Calu3 (cell line): ENCODE measurements around the gene TTLL13. TPM values are rescaled to one million over a fixed set of nuclear protein-coding genes. Genes with fewer than 3 reads are reported as not detected.
"Not testable (repeated sequence)": the region's sequence is repeated elsewhere in the genome, so short reads cannot be mapped to it uniquely, and the experiment has no call there.

ENCODE experiments used
- BruUV-seq: library from RNA; stranded (reverse); fragments of 400-500 nt; replicated peaks from 2 replicates; lab custom pipeline; 2021; lab: Mats Ljungman, UMichigan
- CTCF ChIA-PET: fragments of 300-600 bp; sonication (Branson Sonifier 250); formaldehyde crosslinking; loops from one replicate; lab custom pipeline; 2022; ENCODE audit warnings: antibody characterized with exemption; lab: Charles Lee
- DNase-seq: peaks from one replicate; pipeline ENCODE4 v3.0.0; 2022
- H3K27ac Mint-ChIP-seq: one replicate; pipeline ENCODE4 v1.8.0; 2022; ENCODE audit warnings: mixed read lengths; ENCODE audit not compliant: unreplicated experiment
- H3K27me3 Mint-ChIP-seq: one replicate; pipeline ENCODE4 v1.8.0; 2022; ENCODE audit warnings: mixed read lengths; ENCODE audit not compliant: unreplicated experiment
- H3K36me3 Mint-ChIP-seq: one replicate; pipeline ENCODE4 v1.8.0; 2022; ENCODE audit warnings: mild to moderate bottlenecking, moderate library complexity, mixed read lengths; ENCODE audit not compliant: insufficient read depth, unreplicated experiment
- H3K4me1 Mint-ChIP-seq: one replicate; pipeline ENCODE4 v1.8.0; 2022; ENCODE audit warnings: mild to moderate bottlenecking, low read depth, mixed read lengths; ENCODE audit not compliant: unreplicated experiment
- H3K4me3 Mint-ChIP-seq: one replicate; pipeline ENCODE4 v1.8.0; 2022; ENCODE audit warnings: mild to moderate bottlenecking, low read depth, moderate library complexity, mixed read lengths; ENCODE audit not compliant: unreplicated experiment
- H3K9me3 Mint-ChIP-seq: one replicate; pipeline ENCODE4 v1.8.0; 2022; ENCODE audit warnings: low read depth, mixed read lengths; ENCODE audit not compliant: unreplicated experiment
- intact Hi-C: fragments of 100-400 bp; cut with micrococcal nuclease; formaldehyde crosslinking; loops from one replicate; pipeline ENCODE4 v1.10.0; 2022; ENCODE audit not compliant: unreplicated experiment
- total RNA-seq: library from RNA; stranded (reverse); gene quantifications from 2 replicates; pipeline ENCODE4 v1.2.3, GENCODE V29; 2022
- TF ChIP-seq, protein P1 (sequence below): fragments of 200-600 bp; IDR thresholded peaks from one replicate; pipeline ENCODE4 v1.8.0; 2022; ENCODE audit warnings: antibody characterized with exemption; ENCODE audit not compliant: unreplicated experiment

TTLL13 gene
- total RNA-seq, 1 experiment from 2014 or later = 0.71 TPM

GRCh38 chr15:90243943-90244639 lies 5.3 kb upstream of the TTLL13 start:
- TF ChIP-seq, protein P1, sequence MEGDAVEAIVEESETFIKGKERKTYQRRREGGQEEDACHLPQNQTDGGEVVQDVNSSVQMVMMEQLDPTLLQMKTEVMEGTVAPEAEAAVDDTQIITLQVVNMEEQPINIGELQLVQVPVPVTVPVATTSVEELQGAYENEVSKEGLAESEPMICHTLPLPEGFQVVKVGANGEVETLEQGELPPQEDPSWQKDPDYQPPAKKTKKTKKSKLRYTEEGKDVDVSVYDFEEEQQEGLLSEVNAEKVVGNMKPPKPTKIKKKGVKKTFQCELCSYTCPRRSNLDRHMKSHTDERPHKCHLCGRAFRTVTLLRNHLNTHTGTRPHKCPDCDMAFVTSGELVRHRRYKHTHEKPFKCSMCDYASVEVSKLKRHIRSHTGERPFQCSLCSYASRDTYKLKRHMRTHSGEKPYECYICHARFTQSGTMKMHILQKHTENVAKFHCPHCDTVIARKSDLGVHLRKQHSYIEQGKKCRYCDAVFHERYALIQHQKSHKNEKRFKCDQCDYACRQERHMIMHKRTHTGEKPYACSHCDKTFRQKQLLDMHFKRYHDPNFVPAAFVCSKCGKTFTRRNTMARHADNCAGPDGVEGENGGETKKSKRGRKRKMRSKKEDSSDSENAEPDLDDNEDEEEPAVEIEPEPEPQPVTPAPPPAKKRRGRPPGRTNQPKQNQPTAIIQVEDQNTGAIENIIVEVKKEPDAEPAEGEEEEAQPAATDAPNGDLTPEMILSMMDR = no peak
- BruUV-seq = no TSS peak
- Mint-ChIP-seq H3K27me3 (no peaks in the 10 kb centered on the region), H3K4me3 (no peak overlapping the region), H3K9me3 (no peaks in the 10 kb centered on the region), H3K27ac (no peak overlapping the region), H3K36me3 (peaks cover 12% of the 10 kb centered on the region), H3K4me1 (peaks cover 9% of the 10 kb centered on the region)
- intact Hi-C loops = no loop called here
- CTCF ChIA-PET = no interaction called here
- DNase-seq = no peak

DNA sequence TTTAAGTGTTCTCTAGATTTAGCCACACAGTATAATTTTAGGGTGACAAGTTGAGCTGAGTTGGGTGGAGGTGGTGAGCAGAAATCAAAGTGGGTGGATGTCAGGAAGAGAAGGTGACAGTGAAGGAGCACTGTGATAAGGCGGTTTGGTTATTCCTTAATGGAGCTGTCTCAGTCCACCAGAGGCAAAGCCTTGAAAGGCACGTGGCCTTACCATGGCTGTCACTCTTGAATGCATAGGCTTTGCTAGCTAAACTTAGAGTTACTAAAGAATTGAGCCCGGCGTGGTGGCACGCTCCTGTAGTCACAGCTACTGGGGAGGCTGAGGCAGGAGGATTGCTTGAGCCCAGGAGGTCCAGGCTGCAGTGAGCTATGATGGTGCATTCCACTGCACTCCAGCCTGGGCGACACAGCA lies 560 bp upstream of the TTLL13 start:
- CTCF ChIA-PET = interaction anchor here (0.6 to 2.0 kb wide), 13 partner anchors 9 to 1482 kb away, joined by 3 to 13 read pairs (median 5); partner anchors contain the start of genes CIB1 and GDPGP1
- H3K4me1 Mint-ChIP-seq = peaks cover 24% of the 10 kb centered on the region
- peaks cover 18% of the 10 kb centered on the region for H3K36me3 Mint-ChIP-seq
- DNase-seq = no peak
- peak overlapping the region; percentile 91 for H3K27ac Mint-ChIP-seq
- H3K4me3 Mint-ChIP-seq = peak overlapping the region; percentile 98
- TF ChIP-seq, protein P1 = no peak
- intact Hi-C loops = no loop called here
- no TSS peak for BruUV-seq
- no peaks in the 10 kb centered on the region for H3K27me3 Mint-ChIP-seq
- no peaks in the 10 kb centered on the region for H3K9me3 Mint-ChIP-seq

GRCh38 chr15:90257776-90258175 lies 8.4 kb downstream of the TTLL13 start:
- H3K4me1 Mint-ChIP-seq = no peaks in the 10 kb centered on the region
- H3K27ac Mint-ChIP-seq = no peak overlapping the region
- H3K36me3 Mint-ChIP-seq = no peaks in the 10 kb centered on the region
- TF ChIP-seq, protein P1 = no peak
- intact Hi-C loops = no loop called here
- no peaks in the 10 kb centered on the region for H3K9me3 Mint-ChIP-seq
- DNase-seq = no peak
- H3K27me3 Mint-ChIP-seq = peaks cover 14% of the 10 kb centered on the region
- BruUV-seq = no TSS peak
- CTCF ChIA-PET = interaction anchor here (0.9 kb wide), 1 partner anchor 8 kb away, joined by 3 read pairs; the partner anchor contains the start of gene TTLL13
- H3K4me3 Mint-ChIP-seq = no peak overlapping the region

GRCh38 chr15:90259524-90259923 lies 10.2 kb downstream of the TTLL13 start:
- H3K9me3 Mint-ChIP-seq = no peaks in the 10 kb centered on the region
- peaks cover 14% of the 10 kb centered on the region for H3K27me3 Mint-ChIP-seq
- intact Hi-C loops = no loop called here
- no peak overlapping the region for H3K27ac Mint-ChIP-seq
- CTCF ChIA-PET = no interaction called here
- BruUV-seq = no TSS peak
- no peak overlapping the region for H3K4me3 Mint-ChIP-seq
- TF ChIP-seq, protein P1 = no peak
- peaks cover 9% of the 10 kb centered on the region for H3K4me1 Mint-ChIP-seq
- DNase-seq = no peak
- H3K36me3 Mint-ChIP-seq = peaks cover under 1% of the 10 kb centered on the region

DNA sequence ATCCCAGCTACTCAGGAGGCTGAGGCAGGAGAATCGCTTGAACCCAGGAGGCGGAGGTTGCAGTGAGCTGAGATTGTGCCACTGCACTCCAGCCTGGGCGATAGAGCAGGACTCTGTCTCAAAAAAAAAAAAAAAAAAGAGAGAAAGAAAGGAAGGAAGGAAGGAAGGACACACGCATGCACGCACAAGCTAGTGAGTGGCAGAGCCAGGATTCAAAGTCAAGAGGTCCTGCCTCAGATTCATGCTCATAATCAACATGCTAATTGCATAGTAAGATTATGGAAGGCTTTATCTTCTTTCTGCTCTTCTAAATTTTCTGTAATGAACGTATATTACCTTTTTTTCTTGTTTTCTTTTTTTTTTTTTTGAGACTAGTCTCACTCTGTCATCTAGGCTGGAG lies 11.4 kb downstream of the TTLL13 start:
- CTCF ChIA-PET, DNase-seq, H3K9me3 Mint-ChIP-seq, intact Hi-C loops, BruUV-seq, H3K27ac Mint-ChIP-seq, H3K27me3 Mint-ChIP-seq, H3K4me3 Mint-ChIP-seq: not testable (repeated sequence)
- Mint-ChIP-seq H3K4me1 (peaks cover 16% of the 10 kb centered on the region), H3K36me3 (peaks cover 13% of the 10 kb centered on the region)
